Heart right ventricle (tissue), 16 donors: ENCODE measurements around the gene AKAP1. TPM values are rescaled to one million over a fixed set of nuclear protein-coding genes. Genes with fewer than 3 reads are reported as not detected.
A peak's percentile ranks its signal among the peaks of the same experiment; 100 is the strongest.

ENCODE experiments used
- ATAC-seq, 8 donors: fragments of 200-7000 bp; cut with Tn5 transposase; one replicate each; pipeline ENCODE4 v1.9.1; 2020; ENCODE audit warnings: mild to moderate bottlenecking in 8 of 8, moderate library complexity in 8 of 8, moderate number of reproducible peaks in 1 of 8
- DNase-seq, 2 donors: peaks; one replicate each; pipeline ENCODE4 v3.0.0-alpha.2; 2020
- H3K27ac ChIP-seq, 10 donors: fragments of 200-600 bp; sonication (generic) in 2 of 10; one replicate each; pipeline versions ENCODE4 v1.5.0 to v1.8.0; 2020 to 2022; ENCODE audit warnings: mild to moderate bottlenecking in 3 of 10
- H3K27me3 ChIP-seq, 7 donors: fragments of 200-600 bp; one replicate each; pipeline ENCODE4 v1.8.0; 2021 to 2022; ENCODE audit warnings: mild to moderate bottlenecking in 2 of 7
- H3K36me3 ChIP-seq, 9 donors: fragments of 200-600 bp; sonication (generic) in 1 of 9; one replicate each; pipeline versions ENCODE4 v1.5.0 to v1.8.0; 2020 to 2022; ENCODE audit warnings: mild to moderate bottlenecking in 2 of 9
- H3K4me1 ChIP-seq, 9 donors: fragments of 200-600 bp; sonication (generic) in 1 of 9; one replicate each; pipeline versions ENCODE4 v1.5.0 to v1.8.0; 2020 to 2022; ENCODE audit warnings: mild to moderate bottlenecking in 4 of 9
- H3K4me3 ChIP-seq, 10 donors: fragments of 200-600 bp; sonication (generic) in 2 of 10; one replicate each; pipeline versions ENCODE4 v1.5.0 to v1.8.0; 2020 to 2022; ENCODE audit warnings: mild to moderate bottlenecking in 7 of 10, moderate library complexity in 2 of 10
- H3K9me3 ChIP-seq, 11 donors: fragments of 200-600 bp in 10 of 11; sonication (generic) in 2 of 11; one replicate each; pipeline versions ENCODE4 v1.5.0 to v1.8.0; 2013 to 2022; ENCODE audit warnings: mild to moderate bottlenecking in 2 of 11, control low read depth in 1 of 11, moderate library complexity in 1 of 11
- WGBS, 2 donors: extraction: QIAGEN DNeasy Blood & Tissue Kit; methylation state at CpG; one replicate each; pipeline ENCODE4 v1.1.7; 2013; ENCODE audit warnings: inconsistent platforms in 1 of 2; 5-methylcytosine and 5-hydroxymethylcytosine counted together
- intact Hi-C, 10 donors: fragments of 100-400 bp; cut with DNase I; formaldehyde crosslinking; loops; one replicate each; pipeline versions ENCODE4 v1.11.1 to v1.14.2; 2022
- polyA plus RNA-seq, 2 donors: library from polyadenylated mRNA; stranded (reverse); fragments of 200-250 nt; gene quantifications; one replicate each; pipeline ENCODE4 v1.2.3, GENCODE V29; 2013
- total RNA-seq, 10 donors: library from RNA; stranded (reverse); fragmentation: NEBNext Ultra II Directional in 3 of 10; extraction: Animal tissue kit (Norgen Biotek cat#: 25700) in 3 of 10; gene quantifications; one replicate each; pipeline versions ENCODE4 v1.2.1 to v1.2.4, GENCODE V29; 2021 to 2023
- TF ChIP-seq, protein P1 (sequence below), 9 donors: fragments of 200-600 bp; sonication (generic) in 2 of 9; IDR thresholded peaks; one replicate each; pipeline versions ENCODE4 v1.5.0 to v1.8.0; 2021 to 2022; ENCODE audit warnings: antibody characterized with exemption in 9 of 9, mild to moderate bottlenecking in 5 of 9, moderate library complexity in 1 of 9
- donor health status: Arrhythmogenic right ventricular cardiomyopathy.
- donor health status: ischemic (EF 13 %, LVEDD 7.1; RV severe dilation, severe dysfunction).
- donor health status: healthy with polysubstance abuse.
- donor health status: DM: no; HTN: yes; CAD: no.
- donor health status: DM: no; HTN: no; CAD: no.
- donor health status: ischemic (EF 25% LVEDD 6.9; RV normal size, moderate dysfunction).
- donor health status: ischemic (EF 25% LVEDD 5.7; RV mildly dilated, moderate dysfunction).
- donor health status: healthy.
- donor health status: DM: yes; HTN: yes; CAD: no.
- donor health status: Ischemic cardiomyopathy.
- donor health status: ischemic (EF 35%, LVEDD 5.7; RV mildly dilated, moderate dysfunction).
- donor health status: nonischemic (EF 11% LVEDD 7.7; RV severe dilation, severe dysfunction).
- donor health status: DM: yes; HTN: yes; CAD: no.
- donor health status: PGD.
- donor health status: ischemic (EF 29% LVEDD 5.4; RV normal size, mild dysfunction).
- donor health status: nonischemic (EF 23%, LVEDD 6.1; RV moderate dilation, normal function).

AKAP1 gene
- total and polyA plus RNA-seq, 12 donors, result 31.0 to 234 (median 153) TPM

- TF ChIP-seq, protein P1, sequence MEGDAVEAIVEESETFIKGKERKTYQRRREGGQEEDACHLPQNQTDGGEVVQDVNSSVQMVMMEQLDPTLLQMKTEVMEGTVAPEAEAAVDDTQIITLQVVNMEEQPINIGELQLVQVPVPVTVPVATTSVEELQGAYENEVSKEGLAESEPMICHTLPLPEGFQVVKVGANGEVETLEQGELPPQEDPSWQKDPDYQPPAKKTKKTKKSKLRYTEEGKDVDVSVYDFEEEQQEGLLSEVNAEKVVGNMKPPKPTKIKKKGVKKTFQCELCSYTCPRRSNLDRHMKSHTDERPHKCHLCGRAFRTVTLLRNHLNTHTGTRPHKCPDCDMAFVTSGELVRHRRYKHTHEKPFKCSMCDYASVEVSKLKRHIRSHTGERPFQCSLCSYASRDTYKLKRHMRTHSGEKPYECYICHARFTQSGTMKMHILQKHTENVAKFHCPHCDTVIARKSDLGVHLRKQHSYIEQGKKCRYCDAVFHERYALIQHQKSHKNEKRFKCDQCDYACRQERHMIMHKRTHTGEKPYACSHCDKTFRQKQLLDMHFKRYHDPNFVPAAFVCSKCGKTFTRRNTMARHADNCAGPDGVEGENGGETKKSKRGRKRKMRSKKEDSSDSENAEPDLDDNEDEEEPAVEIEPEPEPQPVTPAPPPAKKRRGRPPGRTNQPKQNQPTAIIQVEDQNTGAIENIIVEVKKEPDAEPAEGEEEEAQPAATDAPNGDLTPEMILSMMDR (IDR thresholded peaks at IDR 0.05), result no peak
- Histone ChIP-seq H3K4me1 (peaks cover 0 to 18% (median 0%) of the 10 kb centered on the region in 9 donors), H3K9me3 (no peaks in the 10 kb centered on the region), H3K27me3 (no peaks in the 10 kb centered on the region), H3K36me3 (peaks cover 0 to 97% (median 44%) of the 10 kb centered on the region in 9 donors), H3K27ac (no peak overlapping the region), H3K4me3 (no peak overlapping the region)
- intact Hi-C loops, result loop anchor here in 6 of 10 donors (10.0 kb wide), 5 partner anchors 134 to 994 kb away; partner anchors contain the start of genes CCDC182 (in 1 of the 6) and MSI2 (in 1 of the 6)
- DNase-seq, result no peak
- ATAC-seq, result no peak
These were observed 35.8 kb downstream of the AKAP1 start for GRCh38 chr17:57120814-57121213.

- ATAC-seq (peak in 5 of 8 donors; percentile 40 to 59 (median 52)), DNase-seq (peak in 1 of 2 donors; percentile 29)
- 48 to 50% methylated on average over 12 of the region's 12 CpGs for WGBS, 2 donors
- intact Hi-C loops, result loop anchor here in 6 of 10 donors (10.0 kb wide), 5 partner anchors 133 to 993 kb away; partner anchors contain the start of genes CCDC182 (in 1 of the 6) and MSI2 (in 1 of the 6)
- Histone ChIP-seq H3K27me3 (no peaks in the 10 kb centered on the region), H3K4me1 (peaks cover 0 to 14% (median 0%) of the 10 kb centered on the region in 9 donors), H3K9me3 (no peaks in the 10 kb centered on the region), H3K36me3 (peaks cover 0 to 93% (median 39%) of the 10 kb centered on the region in 9 donors), H3K27ac (peak overlapping the region in 1 of 10 donors; percentile 4), H3K4me3 (no peak overlapping the region)
- TF ChIP-seq, protein P1 (IDR thresholded peaks at IDR 0.05), result peak in 8 of 9 donors; percentile 17 to 60 (median 48)
These were observed 36.4 kb downstream of the AKAP1 start for GRCh38 chr17:57121308-57122042.

GRCh38 chr17:57124053-57124452 is 39.0 kb downstream of the AKAP1 start:
- Histone ChIP-seq H3K9me3 (no peaks in the 10 kb centered on the region), H3K27me3 (no peaks in the 10 kb centered on the region), H3K4me1 (peaks cover 0 to 14% (median 0%) of the 10 kb centered on the region in 9 donors), H3K4me3 (no peak overlapping the region), H3K36me3 (peaks cover 0 to 67% (median 14%) of the 10 kb centered on the region in 9 donors), H3K27ac (no peak overlapping the region)
- 44 to 60% methylated on average over 4 of the region's 4 CpGs for WGBS, 2 donors
- intact Hi-C loops, result loop anchor here in 6 of 10 donors (10.0 kb wide), 5 partner anchors 131 to 991 kb away; partner anchors contain the start of genes CCDC182 (in 1 of the 6) and MSI2 (in 1 of the 6)
- DNase-seq (no peak), ATAC-seq (no peak)
- TF ChIP-seq, protein P1 (IDR thresholded peaks at IDR 0.05), result no peak

DNA sequence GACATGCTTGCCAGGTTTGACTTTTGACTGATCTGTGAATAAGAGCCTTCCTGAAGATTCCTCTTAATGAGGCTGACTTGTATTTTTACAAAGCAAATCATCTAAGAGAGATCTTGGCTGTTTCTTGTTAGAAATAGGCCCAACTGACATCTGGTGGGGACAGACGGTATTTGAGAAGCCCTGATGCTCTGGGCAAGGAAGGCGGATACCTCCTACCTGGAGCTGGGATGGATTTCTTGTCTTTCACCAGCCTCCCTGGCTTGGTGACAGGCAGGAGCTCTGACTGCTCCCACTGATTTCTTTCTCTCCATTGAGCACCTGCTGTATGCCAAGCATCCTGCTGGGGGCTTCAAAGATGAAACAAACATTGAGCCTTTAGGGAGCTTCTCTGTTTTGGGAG is 40.4 kb downstream of the AKAP1 start:
- TF ChIP-seq, protein P1 (IDR thresholded peaks at IDR 0.05), result no peak
- intact Hi-C loops, result loop anchor here in 7 of 10 donors (5.0 to 10.0 kb wide), 6 partner anchors 129 to 989 kb away; partner anchors contain the start of genes CCDC182 (in 1 of the 7) and MSI2 (in 1 of the 7)
- H3K27me3 ChIP-seq, result no peaks in the 10 kb centered on the region
- no peaks in the 10 kb centered on the region for H3K9me3 ChIP-seq
- ATAC-seq (no peak), DNase-seq (no peak)
- no peak overlapping the region for H3K27ac ChIP-seq
- no peak overlapping the region for H3K4me3 ChIP-seq
- 94 to 95% methylated on average over 2 of the region's 2 CpGs for WGBS, 2 donors
- peaks cover 0 to 14% (median 0%) of the 10 kb centered on the region in 9 donors for H3K4me1 ChIP-seq
- H3K36me3 ChIP-seq, result peaks cover 0 to 53% (median 5%) of the 10 kb centered on the region in 9 donors
